Coronary artery (tissue), 2 donors: ENCODE measurements around the gene SLC52A1.

ENCODE experiments used
- DNase-seq: peaks from one replicate; pipeline ENCODE4 v3.0.0-alpha.2; 2017; ENCODE audit warnings: low spot score
- H3K27ac ChIP-seq, 2 donors: fragments of 200-600 bp; sonication (generic); one replicate each; pipeline ENCODE4 v1.5.1; 2016 to 2019
- H3K4me3 ChIP-seq: fragments of 200-600 bp; sonication (generic); 2 replicates; pipeline ENCODE4 v1.5.1; 2016; ENCODE audit warnings: mild to moderate bottlenecking, moderate library complexity
- CTCF ChIP-seq: fragments of 200-600 bp; sonication (generic); IDR thresholded peaks from one replicate; pipeline ENCODE4 v1.5.1; 2019; ENCODE audit warnings: antibody characterized with exemption

SLC52A1 gene

DNA sequence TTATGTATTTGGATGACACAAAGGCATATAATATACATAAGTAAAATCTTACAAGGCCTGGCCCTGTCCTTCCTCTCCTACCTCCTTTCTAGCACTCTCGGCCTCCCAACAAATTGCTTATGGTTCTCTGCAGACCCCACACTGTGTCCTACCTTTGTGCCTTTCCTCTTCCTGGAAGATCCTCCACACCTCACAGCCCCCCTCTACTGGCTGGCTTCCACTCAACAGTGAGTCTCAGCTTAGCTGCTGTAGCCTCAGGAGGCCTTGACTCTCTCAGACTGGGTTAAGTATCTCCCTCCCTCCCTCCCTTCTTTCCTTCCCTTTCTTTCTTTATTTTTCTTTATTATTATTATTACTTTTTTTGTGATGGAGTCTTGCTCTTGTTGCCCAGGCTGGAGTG is 8.3 kb upstream of the SLC52A1 start:
- Histone ChIP-seq H3K4me3 (no peak overlapping the region), H3K27ac (no peak overlapping the region)
- TF ChIP-seq CTCF = no peak
- DNase-seq = no peak

GRCh38 chr17:5042157-5043022 is 7.2 kb upstream of the SLC52A1 start:
- no peak for TF ChIP-seq CTCF
- no peak for DNase-seq
- no peak overlapping the region for H3K27ac ChIP-seq
- H3K4me3 ChIP-seq = no peak overlapping the region

- Histone ChIP-seq H3K4me3 (no peak overlapping the region), H3K27ac (no peak overlapping the region)
- no peak for DNase-seq
- TF ChIP-seq CTCF = no peak
These were observed 575 bp downstream of the SLC52A1 start for GRCh38 chr17:5034651-5035050.

- Histone ChIP-seq H3K4me3 (no peak overlapping the region), H3K27ac (no peak overlapping the region)
- no peak for DNase-seq
- no peak for TF ChIP-seq CTCF
These were observed 1.2 kb downstream of the SLC52A1 start for GRCh38 chr17:5034063-5034462.

GRCh38 chr17:5033352-5034015 is 1.7 kb downstream of the SLC52A1 start:
- TF ChIP-seq CTCF = no peak

GRCh38 chr17:5032865-5033264 is 2.4 kb downstream of the SLC52A1 start:
- no peak for DNase-seq
- no peak for TF ChIP-seq CTCF
- Histone ChIP-seq H3K4me3 (no peak overlapping the region), H3K27ac (no peak overlapping the region)

More at GRCh38 chr17:5033352-5034015, 1.7 kb downstream of the SLC52A1 start:
- H3K27ac ChIP-seq = no peak overlapping the region
- DNase-seq = no peak
- H3K4me3 ChIP-seq = no peak overlapping the region
